Thyroid gland (tissue), 4 donors: Measurements from ENCODE around the gene DUSP22. TPM values are rescaled to one million over a fixed set of nuclear protein-coding genes. Genes with fewer than 3 reads are reported as not detected.

Experiments
- DNase-seq, 2 donors: peaks; one replicate each; pipeline ENCODE4 v3.0.0-alpha.2; 2019
- H3K27ac ChIP-seq, 3 donors: fragments of 200-600 bp; sonication (generic); 1 replicate in 2 of 3; 2 replicates in 1 of 3; pipeline ENCODE4 v1.5.1; 2016 to 2019; ENCODE audit warnings: mild to moderate bottlenecking in 1 of 3, moderate library complexity in 1 of 3
- H3K27me3 ChIP-seq: fragments of 200-600 bp; sonication (generic); one replicate; pipeline ENCODE4 v1.5.1; 2019
- H3K36me3 ChIP-seq, 2 donors: fragments of 200-600 bp; sonication (generic); one replicate each; pipeline ENCODE4 v1.5.1; 2016 to 2019
- H3K4me1 ChIP-seq, 2 donors: fragments of 200-600 bp; sonication (generic); one replicate each; pipeline ENCODE4 v1.5.1; 2017 to 2019
- H3K4me3 ChIP-seq, 3 donors: fragments of 200-600 bp; sonication (generic); replicated peaks in 1 of 3; 1 replicate in 2 of 3; 2 replicates in 1 of 3; pipeline ENCODE4 v1.5.1; 2016; ENCODE audit warnings: mild to moderate bottlenecking in 1 of 3
- H3K9me3 ChIP-seq: fragments of 200-600 bp; sonication (generic); one replicate; pipeline ENCODE4 v1.5.1; 2017
- POLR2A ChIP-seq, 2 donors: fragments of 450-650 bp; IDR thresholded peaks; one replicate each; pipeline ENCODE4 v1.6.1; 2017; ENCODE audit warnings: antibody characterized with exemption in 2 of 2, mild to moderate bottlenecking in 2 of 2, moderate library complexity in 1 of 2
- WGBS, 2 donors: methylation state at CpG; one replicate each; pipeline ENCODE4 v1.1.5; 2017; 5-methylcytosine and 5-hydroxymethylcytosine counted together
- intact Hi-C: fragments of 100-400 bp; cut with DNase I; formaldehyde crosslinking; loops from one replicate; pipeline ENCODE4 v1.15.1; 2023
- total RNA-seq, 4 donors: library from RNA; depleted of rRNA; stranded (reverse); fragments of >200 nt; gene quantifications; one replicate each; pipeline ENCODE4 v1.2.3, GENCODE V29; 2016
- TF ChIP-seq, protein P1 (sequence below), 6 experiments: fragments of 200-600 bp in 3 of 6; fragments of 450-650 bp in 3 of 6; sonication (generic) in 3 of 6; IDR thresholded peaks; one replicate each; pipeline ENCODE4 v1.5.1; 2016 to 2019; ENCODE audit warnings: antibody characterized with exemption in 6 of 6, mild to moderate bottlenecking in 2 of 6, inconsistent platforms in 1 of 6, moderate library complexity in 1 of 6

DUSP22 gene
- total RNA-seq, 4 donors from 2014 or later: 40.4 to 68.8 (median 59.4) TPM

DNA sequence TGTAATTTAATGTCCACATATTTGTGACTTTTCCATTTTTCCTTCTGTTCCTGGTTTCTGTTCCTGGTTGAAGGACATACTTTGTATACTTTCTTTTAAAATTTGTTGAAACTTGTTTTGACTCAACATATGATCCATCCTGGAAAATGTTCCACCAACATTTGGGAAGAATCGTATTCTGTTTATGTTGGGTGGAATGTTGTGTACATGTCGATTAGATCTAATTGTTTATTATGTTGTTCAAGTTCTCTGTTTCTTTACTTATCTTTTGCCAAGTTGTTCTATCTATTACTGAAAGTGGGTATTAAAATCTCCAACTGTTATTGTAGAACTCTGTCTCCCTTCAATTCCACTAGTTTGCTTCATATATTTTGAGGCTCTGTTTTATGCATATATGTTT, 27.7 kb upstream of the DUSP22 start:
- no peak for DNase-seq
- TF ChIP-seq, protein P1, sequence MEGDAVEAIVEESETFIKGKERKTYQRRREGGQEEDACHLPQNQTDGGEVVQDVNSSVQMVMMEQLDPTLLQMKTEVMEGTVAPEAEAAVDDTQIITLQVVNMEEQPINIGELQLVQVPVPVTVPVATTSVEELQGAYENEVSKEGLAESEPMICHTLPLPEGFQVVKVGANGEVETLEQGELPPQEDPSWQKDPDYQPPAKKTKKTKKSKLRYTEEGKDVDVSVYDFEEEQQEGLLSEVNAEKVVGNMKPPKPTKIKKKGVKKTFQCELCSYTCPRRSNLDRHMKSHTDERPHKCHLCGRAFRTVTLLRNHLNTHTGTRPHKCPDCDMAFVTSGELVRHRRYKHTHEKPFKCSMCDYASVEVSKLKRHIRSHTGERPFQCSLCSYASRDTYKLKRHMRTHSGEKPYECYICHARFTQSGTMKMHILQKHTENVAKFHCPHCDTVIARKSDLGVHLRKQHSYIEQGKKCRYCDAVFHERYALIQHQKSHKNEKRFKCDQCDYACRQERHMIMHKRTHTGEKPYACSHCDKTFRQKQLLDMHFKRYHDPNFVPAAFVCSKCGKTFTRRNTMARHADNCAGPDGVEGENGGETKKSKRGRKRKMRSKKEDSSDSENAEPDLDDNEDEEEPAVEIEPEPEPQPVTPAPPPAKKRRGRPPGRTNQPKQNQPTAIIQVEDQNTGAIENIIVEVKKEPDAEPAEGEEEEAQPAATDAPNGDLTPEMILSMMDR (IDR thresholded peaks at IDR 0.05): no peak
- no peak for TF ChIP-seq POLR2A (IDR thresholded peaks at IDR 0.05)
- Histone ChIP-seq H3K27me3 (no peaks in the 10 kb centered on the region), H3K9me3 (no peaks in the 10 kb centered on the region), H3K4me3 (no peak overlapping the region), H3K4me1 (no peaks in the 10 kb centered on the region), H3K27ac (no peak overlapping the region), H3K36me3 (no peaks in the 10 kb centered on the region)
- 90 to 92% methylated on average over 2 of the region's 2 CpGs for WGBS, 2 donors
- intact Hi-C loops: no loop called here

DNA sequence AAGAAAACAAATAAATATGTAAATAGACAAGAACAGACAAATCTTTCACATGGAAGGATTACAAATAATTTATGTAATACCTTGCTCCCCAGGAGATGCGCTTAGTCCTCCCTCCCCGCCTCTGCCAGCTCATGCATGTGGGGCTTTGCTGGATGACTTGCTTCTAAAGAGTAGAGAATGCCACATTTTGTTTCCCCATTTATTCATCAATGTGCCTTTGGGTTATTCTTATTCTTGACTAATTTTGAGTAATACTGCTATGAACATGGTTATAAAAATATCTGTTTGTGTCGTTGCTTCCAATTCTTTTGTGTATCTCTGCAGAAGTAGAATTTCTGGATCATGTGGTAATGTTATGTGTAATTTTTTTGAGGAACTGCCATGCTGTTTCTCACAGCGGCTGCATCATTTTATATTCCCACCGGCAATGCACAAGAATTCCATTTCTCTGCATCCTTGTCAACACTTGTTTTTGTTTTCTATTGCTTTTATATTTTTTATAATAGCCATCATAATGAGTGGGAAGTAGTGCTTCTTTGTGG, 23.8 kb upstream of the DUSP22 start:
- TF ChIP-seq POLR2A (IDR thresholded peaks at IDR 0.05): no peak
- TF ChIP-seq, protein P1 (IDR thresholded peaks at IDR 0.05): no peak

DNA sequence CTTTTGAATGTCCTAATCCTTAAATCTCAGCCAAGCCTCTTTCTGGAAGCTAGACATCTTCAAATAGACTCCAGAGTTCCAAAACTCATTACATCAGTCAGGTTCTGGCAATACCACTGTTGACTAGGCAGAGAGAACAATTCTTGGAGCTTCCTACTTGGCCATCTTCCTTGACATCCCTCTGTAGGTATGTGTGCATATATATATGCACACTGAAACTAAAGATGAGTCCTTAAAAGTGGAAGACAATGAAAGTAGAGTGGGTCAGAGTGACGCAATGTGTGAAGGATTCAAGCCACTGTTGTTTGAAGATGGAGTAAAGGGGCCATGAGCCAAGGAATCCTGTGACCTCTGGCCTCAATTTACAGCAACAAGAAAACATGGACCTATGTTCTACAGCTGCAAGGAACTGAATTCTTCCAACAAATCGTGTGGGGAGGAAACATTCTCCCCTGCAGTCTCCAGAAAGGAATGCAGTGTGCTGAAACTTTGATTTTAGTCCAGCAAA, 18.7 kb upstream of the DUSP22 start:
- no peaks in the 10 kb centered on the region for H3K9me3 ChIP-seq
- WGBS, 2 donors: 46 to 49% methylated on average over 2 of the region's 2 CpGs
- no peak overlapping the region for H3K27ac ChIP-seq
- H3K4me1 ChIP-seq: no peaks in the 10 kb centered on the region
- no peaks in the 10 kb centered on the region for H3K27me3 ChIP-seq
- intact Hi-C loops: no loop called here
- no peak for DNase-seq
- TF ChIP-seq POLR2A (IDR thresholded peaks at IDR 0.05): no peak
- TF ChIP-seq, protein P1 (IDR thresholded peaks at IDR 0.05): no peak
- no peak overlapping the region for H3K4me3 ChIP-seq
- no peaks in the 10 kb centered on the region for H3K36me3 ChIP-seq

More for the DNA sequence above, 23.8 kb upstream of the DUSP22 start:
- no peaks in the 10 kb centered on the region for H3K9me3 ChIP-seq
- no peaks in the 10 kb centered on the region for H3K4me1 ChIP-seq
- no peak overlapping the region for H3K27ac ChIP-seq
- H3K4me3 ChIP-seq: no peak overlapping the region
- DNase-seq: no peak
- intact Hi-C loops: no loop called here
- H3K36me3 ChIP-seq: no peaks in the 10 kb centered on the region
- 87 to 89% methylated on average over 5 of the region's 5 CpGs for whole genome bisulfite sequencing, 2 donors
- no peaks in the 10 kb centered on the region for H3K27me3 ChIP-seq

DNA sequence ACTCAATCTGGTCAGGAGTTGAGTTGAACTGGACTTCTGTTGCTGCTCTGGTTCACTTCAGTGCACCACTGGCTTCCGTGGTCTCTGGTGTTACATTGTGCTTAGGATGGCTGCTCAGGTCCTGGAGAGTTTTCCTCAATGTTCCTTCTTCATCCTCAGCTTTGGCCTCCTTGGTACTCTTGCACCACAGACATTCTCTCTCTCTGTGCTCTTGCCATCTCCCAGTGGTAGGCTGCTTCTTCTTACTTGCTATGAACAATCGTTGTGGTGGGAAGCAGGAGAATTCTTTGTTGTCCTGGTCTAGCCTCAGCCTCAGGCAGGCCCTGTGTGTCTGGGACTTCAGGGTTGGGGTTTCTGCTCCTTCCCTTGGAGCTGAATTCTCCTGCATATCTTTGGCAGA, 14.5 kb upstream of the DUSP22 start:
- H3K27ac ChIP-seq: no peak overlapping the region
- no peak for DNase-seq
- no peaks in the 10 kb centered on the region for H3K4me1 ChIP-seq
- no peaks in the 10 kb centered on the region for H3K9me3 ChIP-seq
- H3K27me3 ChIP-seq: no peaks in the 10 kb centered on the region
- no peaks in the 10 kb centered on the region for H3K36me3 ChIP-seq
- intact Hi-C loops: no loop called here
- 78 to 85% methylated on average over 2 of the region's 2 CpGs for WGBS, 2 donors
- no peak for TF ChIP-seq POLR2A (IDR thresholded peaks at IDR 0.05)
- TF ChIP-seq, protein P1 (IDR thresholded peaks at IDR 0.05): no peak
- no peak overlapping the region for H3K4me3 ChIP-seq

DNA sequence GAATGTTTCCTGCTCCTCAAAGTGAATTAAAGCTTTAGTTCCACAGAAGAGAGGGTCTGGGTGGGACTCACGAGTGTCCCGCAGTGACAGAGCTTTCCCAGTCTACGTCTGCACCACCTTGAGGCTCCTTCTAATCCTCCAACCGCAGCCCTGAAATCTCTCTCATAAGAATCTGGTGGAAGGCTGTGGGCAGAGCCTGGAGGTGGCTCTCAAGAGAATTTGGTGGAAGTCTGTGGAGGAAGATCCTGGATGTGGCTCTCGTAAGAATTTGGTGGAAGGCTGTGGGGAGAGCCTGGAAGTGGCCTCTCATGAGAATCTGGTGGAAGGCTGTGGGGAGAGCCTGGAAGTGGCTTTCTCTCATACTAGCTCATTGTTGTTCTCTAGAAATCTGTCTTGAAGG, 13.8 kb upstream of the DUSP22 start:
- Histone ChIP-seq H3K27ac (no peak overlapping the region), H3K27me3 (peaks cover 3% of the 10 kb centered on the region), H3K36me3 (no peaks in the 10 kb centered on the region), H3K9me3 (no peaks in the 10 kb centered on the region), H3K4me3 (no peak overlapping the region), H3K4me1 (no peaks in the 10 kb centered on the region)
- intact Hi-C loops: no loop called here
- no peak for DNase-seq
- 84 to 88% methylated on average over 5 of the region's 5 CpGs for WGBS, 2 donors
- TF ChIP-seq POLR2A (IDR thresholded peaks at IDR 0.05): no peak
- TF ChIP-seq, protein P1 (IDR thresholded peaks at IDR 0.05): no peak
